IMR-90 (cell line): ENCODE measurements around the gene LILRA6. TPM values are rescaled to one million over a fixed set of nuclear protein-coding genes. Genes with fewer than 3 reads are reported as not detected.
A peak's percentile ranks its signal among the peaks of the same experiment; 100 is the strongest.

ENCODE experiments used
- ATAC-seq: fragments of 200-7000 bp; cut with Tn5 transposase; 2 replicates; pipeline ENCODE4 v1.9.1; 2020; ENCODE audit warnings: low read depth, mild to moderate bottlenecking, moderate library complexity
- BruUV-seq: library from RNA; stranded (reverse); fragments of 400-500 nt; replicated peaks from 2 replicates; lab custom pipeline; 2021; lab: Mats Ljungman, UMichigan
- CTCF ChIA-PET: fragments of 300-600 bp; formaldehyde crosslinking; extraction: SDS; loops from one replicate; lab custom pipeline; 2021; ENCODE audit warnings: antibody characterized with exemption; lab: Yijun Ruan, JAX
- POLR2A ChIA-PET: fragments of 300-600 bp; sonication (Branson Sonifier 250); formaldehyde crosslinking; loops from one replicate; lab custom pipeline; 2022; ENCODE audit warnings: antibody characterized with exemption; ENCODE audit not compliant: unreplicated experiment; lab: Charles Lee
- DNase-seq: peaks from one replicate; pipeline ENCODE4 v3.0.0; 2013
- H2AFZ ChIP-seq: replicated peaks from 2 replicates; pipeline ENCODE3; 2013; ENCODE audit warnings: low read length, mild to moderate bottlenecking; ENCODE audit not compliant: poor library complexity
- H2AK5ac ChIP-seq: 2 replicates; pipeline ENCODE4 v1.6.1; 2013; ENCODE audit warnings: low read depth, low read length, inconsistent platforms
- H2AK9ac ChIP-seq: replicated peaks from 2 replicates; pipeline ENCODE3; 2013; ENCODE audit warnings: mild to moderate bottlenecking, low read depth, low read length, moderate library complexity; ENCODE audit not compliant: poor library complexity
- H2BK120ac ChIP-seq: 2 replicates; pipeline ENCODE4 v1.6.1; 2013; ENCODE audit warnings: low read depth, low read length, inconsistent platforms
- H2BK15ac ChIP-seq: 3 replicates; pipeline ENCODE4 v1.6.1; 2013; ENCODE audit warnings: low read depth, low read length, inconsistent platforms
- H2BK20ac ChIP-seq: 2 replicates; pipeline ENCODE4 v1.6.1; 2013; ENCODE audit warnings: low read depth, mild to moderate bottlenecking, inconsistent platforms, low read length, moderate library complexity
- H2BK5ac ChIP-seq: 2 replicates; pipeline ENCODE4 v1.6.1; 2013; ENCODE audit warnings: mild to moderate bottlenecking, low read depth, low read length, inconsistent platforms; ENCODE audit not compliant: poor library complexity, severe bottlenecking
- H3K14ac ChIP-seq: replicated peaks from 2 replicates; pipeline ENCODE4 v1.6.1; 2013; ENCODE audit warnings: low read depth, low read length, inconsistent platforms
- H3K18ac ChIP-seq: 2 replicates; pipeline ENCODE4 v1.6.1; 2013; ENCODE audit warnings: low read depth, low read length, control low read depth
- H3K23ac ChIP-seq: 2 replicates; pipeline ENCODE4 v1.6.1; 2013; ENCODE audit warnings: low read depth, low read length, inconsistent platforms
- H3K27ac ChIP-seq: 2 replicates; pipeline ENCODE4 v1.5.1; 2013; ENCODE audit warnings: mild to moderate bottlenecking, control low read depth, low read length; ENCODE audit not compliant: insufficient read depth
- H3K27me3 ChIP-seq: 2 replicates; pipeline ENCODE4 v1.6.1; 2013; ENCODE audit warnings: low read length; ENCODE audit not compliant: control insufficient read depth, insufficient read depth
- H3K36me3 ChIP-seq: 2 replicates; pipeline ENCODE4 v1.6.1; 2013; ENCODE audit warnings: low read length, mixed read lengths; ENCODE audit not compliant: control insufficient read depth, insufficient read depth
- H3K4ac ChIP-seq: 2 replicates; pipeline ENCODE4 v1.6.1; 2013; ENCODE audit warnings: low read depth, low read length, inconsistent platforms
- H3K4me1 ChIP-seq: 2 replicates; pipeline ENCODE4 v1.6.1; 2013; ENCODE audit warnings: low read length, mixed read lengths; ENCODE audit not compliant: control insufficient read depth, insufficient read depth
- H3K4me2 ChIP-seq: 2 replicates; pipeline ENCODE4 v1.6.1; 2013; ENCODE audit warnings: low read depth, mild to moderate bottlenecking, control low read depth, low read length, moderate library complexity
- H3K4me3 ChIP-seq: 2 replicates; pipeline ENCODE4 v1.5.1; 2013; ENCODE audit warnings: low read depth, mild to moderate bottlenecking, control low read depth, low read length, moderate library complexity; ENCODE audit not compliant: insufficient read depth
- H3K56ac ChIP-seq: 2 replicates; pipeline ENCODE4 v1.6.1; 2013; ENCODE audit warnings: low read length, inconsistent platforms; ENCODE audit not compliant: insufficient read depth; ENCODE audit errors: extremely low read depth
- H3K79me1 ChIP-seq, 2 experiments: 2 replicates each; pipeline ENCODE4 v1.6.1; 2013; ENCODE audit warnings: low read length in 2 of 2, inconsistent platforms in 1 of 2, low read depth in 1 of 2
- H3K9ac ChIP-seq: 2 replicates; pipeline ENCODE4 v1.6.1; 2013; ENCODE audit warnings: low read depth, low read length, control low read depth
- H3K9me1 ChIP-seq: 2 replicates; pipeline ENCODE4 v1.6.1; 2013; ENCODE audit warnings: low read length, inconsistent platforms; ENCODE audit not compliant: insufficient read depth
- H3K9me3 ChIP-seq: 2 replicates; pipeline ENCODE4 v1.6.1; 2013; ENCODE audit warnings: low read length; ENCODE audit not compliant: control insufficient read depth, insufficient read depth
- H4K20me1 ChIP-seq: 2 replicates; pipeline ENCODE4 v1.6.1; 2013; ENCODE audit warnings: low read length, inconsistent platforms; ENCODE audit not compliant: insufficient read depth
- H4K5ac ChIP-seq: 2 replicates; pipeline ENCODE4 v1.6.1; 2013; ENCODE audit warnings: mild to moderate bottlenecking, low read depth, low read length, control low read depth
- H4K8ac ChIP-seq, 2 experiments: 2 replicates each; pipeline ENCODE4 v1.6.1; 2013; ENCODE audit warnings: low read depth in 2 of 2, low read length in 2 of 2, control low read depth in 1 of 2, inconsistent platforms in 1 of 2
- H4K91ac ChIP-seq: 2 replicates; pipeline ENCODE4 v1.6.1; 2013; ENCODE audit warnings: low read depth, low read length, inconsistent platforms; ENCODE audit not compliant: insufficient read depth
- BHLHE40 ChIP-seq: fragments of 150-350 bp; IDR thresholded peaks from 2 replicates; pipeline ENCODE4 v1.6.1; 2016; ENCODE audit warnings: mild to moderate bottlenecking, low read depth, low read length
- CEBPB ChIP-seq: IDR thresholded peaks from 2 replicates; pipeline ENCODE4 v1.6.1; 2012; ENCODE audit warnings: low read depth, low read length, improper control_type of control experiment
- CHD1 ChIP-seq: IDR thresholded peaks from 2 replicates; pipeline ENCODE4 v1.6.1; 2012; ENCODE audit warnings: low read depth, low read length, improper control_type of control experiment
- CTCF ChIP-seq: conservative IDR thresholded peaks from 2 replicates; pipeline ENCODE4 v1.5.1; 2012; ENCODE audit warnings: mild to moderate bottlenecking, low read depth, low read length, improper control_type of control experiment
- ELK1 ChIP-seq: fragments of 150-350 bp; IDR thresholded peaks from 2 replicates; pipeline ENCODE4 v1.6.1; 2016; ENCODE audit warnings: low read depth, mild to moderate bottlenecking, low read length, moderate library complexity, borderline replicate concordance
- MAFK ChIP-seq: IDR thresholded peaks from 2 replicates; pipeline ENCODE4 v1.6.1; 2012; ENCODE audit warnings: low read depth, low read length, improper control_type of control experiment
- MAZ ChIP-seq: IDR thresholded peaks from 2 replicates; pipeline ENCODE4 v1.6.1; 2012; ENCODE audit warnings: low read depth, mild to moderate bottlenecking, low read length, improper control_type of control experiment, moderate library complexity, borderline replicate concordance
- MXI1 ChIP-seq: IDR thresholded peaks from 2 replicates; pipeline ENCODE4 v1.6.1; 2012; ENCODE audit warnings: low read depth, mild to moderate bottlenecking, low read length, moderate library complexity, borderline replicate concordance
- NFE2L2 ChIP-seq: fragments of 150-350 bp; IDR thresholded peaks from 2 replicates; pipeline ENCODE4 v1.6.1; 2016; ENCODE audit warnings: low read depth, mild to moderate bottlenecking, low read length
- POLR2A ChIP-seq: IDR thresholded peaks from 2 replicates; pipeline ENCODE4 v1.6.1; 2012; ENCODE audit warnings: mild to moderate bottlenecking, low read depth, low read length
- RAD21 ChIP-seq: IDR thresholded peaks from 2 replicates; pipeline ENCODE4 v1.6.1; 2012; ENCODE audit warnings: low read length, improper control_type of control experiment
- RCOR1 ChIP-seq: IDR thresholded peaks from 2 replicates; pipeline ENCODE4 v1.6.1; 2012; ENCODE audit warnings: mild to moderate bottlenecking, low read length, improper control_type of control experiment; ENCODE audit not compliant: insufficient replicate concordance
- RFX5 ChIP-seq: IDR thresholded peaks from 2 replicates; pipeline ENCODE4 v1.8.0; 2012; ENCODE audit warnings: low read depth, mild to moderate bottlenecking, low read length, moderate library complexity
- SMC3 ChIP-seq: fragments of 150-350 bp; IDR thresholded peaks from 2 replicates; pipeline ENCODE4 v1.6.1; 2016; ENCODE audit warnings: low read depth, mild to moderate bottlenecking, antibody characterized with exemption, low read length, moderate library complexity
- USF2 ChIP-seq: fragments of 150-350 bp; IDR thresholded peaks from 2 replicates; pipeline ENCODE4 v1.6.1; 2017; ENCODE audit warnings: mild to moderate bottlenecking, antibody characterized with exemption, low read length, low read depth
- WGBS, 2 experiments: methylation state at CpG; one replicate each; pipeline versions ENCODE4 v1.1.5 to v1.1.7; 2013; ENCODE audit warnings: missing lambda C conversion rate in 2 of 2; ENCODE audit not compliant: insufficient read length in 1 of 2; ENCODE audit errors: extremely low coverage in 2 of 2; 5-methylcytosine and 5-hydroxymethylcytosine counted together
- dilution Hi-C: fragments of 300-500 bp; cut with HindIII; formaldehyde crosslinking; loops from one replicate; pipeline ENCODE4 v1.14.3; 2018; ENCODE audit warnings: low sequenced_read_pairs; ENCODE audit not compliant: unreplicated experiment
- in situ Hi-C: fragments of 300-500 bp; cut with MboI; formaldehyde crosslinking; loops from 3 replicates; pipeline ENCODE4 v1.14.3; 2019; ENCODE audit warnings: low sequenced_read_pairs, inconsistent platforms, mixed read lengths
- intact Hi-C: fragments of 100-400 bp; cut with micrococcal nuclease; formaldehyde crosslinking; loops from 2 replicates; pipeline ENCODE4 v1.10.0; 2022
- polyA plus RNA-seq, 3 experiments: library from polyadenylated mRNA; depleted of rRNA; stranded (reverse); fragments of >200 nt; gene quantifications; 2 replicates each; pipeline ENCODE4 v1.2.3, GENCODE V29; 2012; ENCODE audit warnings: low replicate concordance in 1 of 3
- total RNA-seq: library from RNA; depleted of rRNA; stranded (reverse); fragments of >200 nt; gene quantifications from 2 replicates; pipeline ENCODE4 v1.2.3, GENCODE V29; 2012

Gene LILRA6
- total and polyA plus RNA-seq, 2 of the 4 experiments (the other 2 are of a cell fraction), result not detected

- 59% methylated on average over 5 of the region's 8 CpGs; no CpG with 5 or more reads in 1 of the 2 experiments for WGBS, 2 experiments
- Histone ChIP-seq H4K8ac (no peak overlapping the region), H3K14ac (no peak overlapping the region), H3K4ac (no peak overlapping the region), H3K56ac (no peak overlapping the region), H3K9ac (no peak overlapping the region), H3K27ac (no peak overlapping the region), H3K4me1 (no peaks in the 10 kb centered on the region), H4K91ac (no peak overlapping the region), H3K4me3 (no peak overlapping the region), H3K79me1 (no peaks in the 10 kb centered on the region), H2AK5ac (no peak overlapping the region), H3K23ac (no peak overlapping the region), H2BK120ac (no peak overlapping the region), H2AFZ (peak overlapping the region; percentile 63), H2BK15ac (no peak overlapping the region), H3K9me3 (no peaks in the 10 kb centered on the region), H3K4me2 (no peak overlapping the region), H4K20me1 (no peaks in the 10 kb centered on the region), H2AK9ac (no peak overlapping the region), H2BK20ac (no peak overlapping the region), H3K9me1 (no peaks in the 10 kb centered on the region), H3K18ac (no peak overlapping the region), H3K36me3 (no peaks in the 10 kb centered on the region), H2BK5ac (no peak overlapping the region), H3K27me3 (peaks cover 5% of the 10 kb centered on the region), H4K5ac (no peak overlapping the region)
- ATAC-seq, result no peak
- ChIA-PET POLR2A (no interaction called here), CTCF (no interaction called here)
- in situ Hi-C loops, result no loop called here
- DNase-seq, result peak; percentile 26
- intact Hi-C loops, result no loop called here
- dilution Hi-C loops, result no loop called here
- no TSS peak for BruUV-seq
- no peak for TF ChIP-seq RCOR1
- no peak for TF ChIP-seq NFE2L2
- TF ChIP-seq MXI1, result no peak
- TF ChIP-seq CHD1, result no peak
- TF ChIP-seq RAD21, result no peak
- TF ChIP-seq MAFK, result no peak
- no peak for TF ChIP-seq ELK1
- TF ChIP-seq MAZ, result no peak
- no peak for TF ChIP-seq CTCF
- TF ChIP-seq BHLHE40, result no peak
- no peak for TF ChIP-seq RFX5
- no peak for TF ChIP-seq POLR2A
- no peak for TF ChIP-seq SMC3
- no peak for TF ChIP-seq USF2
- no peak for TF ChIP-seq CEBPB
Measured at GRCh38 chr19:54248016-54248601, 5.5 kb upstream of the LILRA6 start.
